Transverse colon (tissue), 4 donors: ENCODE measurements around the gene HS3ST3A1.

Source experiments
- CTCF ChIP-seq, 5 experiments: fragments of 200-600 bp in 3 of 5; fragments of 450-650 bp in 2 of 5; sonication (generic) in 3 of 5; IDR thresholded peaks; 1 replicate in 2 of 5; 2 replicates in 3 of 5; pipeline ENCODE4 v1.5.1; 2016 to 2017; ENCODE audit warnings: antibody characterized with exemption in 5 of 5, inconsistent platforms in 3 of 5, mild to moderate bottlenecking in 2 of 5, moderate library complexity in 1 of 5
- EP300 ChIP-seq: sonication (generic); formaldehyde crosslinking; IDR thresholded peaks from one replicate; pipeline ENCODE4 v1.6.1; 2017; ENCODE audit warnings: antibody characterized with exemption, low read depth
- POLR2A ChIP-seq: fragments of 450-650 bp; IDR thresholded peaks from one replicate; pipeline ENCODE4 v1.6.1; 2016; ENCODE audit warnings: antibody characterized with exemption, mild to moderate bottlenecking, moderate library complexity
- POLR2AphosphoS5 ChIP-seq, 3 donors: sonication (generic); formaldehyde crosslinking; IDR thresholded peaks; one replicate each; pipeline ENCODE4 v1.6.1; 2016; ENCODE audit warnings: antibody characterized with exemption in 3 of 3

GRCh38 chr17:13616031-13616430 is 14.3 kb upstream of the HS3ST3A1 start:
- no peak for TF ChIP-seq CTCF (IDR thresholded peaks at IDR 0.05)
- TF ChIP-seq POLR2A = no peak
- no peak for TF ChIP-seq POLR2AphosphoS5 (IDR thresholded peaks at IDR 0.05)
- TF ChIP-seq EP300 = no peak
